ENCODE data around the gene GPR152.
"Not testable (repeated sequence)": the region's sequence is repeated elsewhere in the genome, so short reads cannot be mapped to it uniquely, and the experiment has no call there.

Gene GPR152

DNA sequence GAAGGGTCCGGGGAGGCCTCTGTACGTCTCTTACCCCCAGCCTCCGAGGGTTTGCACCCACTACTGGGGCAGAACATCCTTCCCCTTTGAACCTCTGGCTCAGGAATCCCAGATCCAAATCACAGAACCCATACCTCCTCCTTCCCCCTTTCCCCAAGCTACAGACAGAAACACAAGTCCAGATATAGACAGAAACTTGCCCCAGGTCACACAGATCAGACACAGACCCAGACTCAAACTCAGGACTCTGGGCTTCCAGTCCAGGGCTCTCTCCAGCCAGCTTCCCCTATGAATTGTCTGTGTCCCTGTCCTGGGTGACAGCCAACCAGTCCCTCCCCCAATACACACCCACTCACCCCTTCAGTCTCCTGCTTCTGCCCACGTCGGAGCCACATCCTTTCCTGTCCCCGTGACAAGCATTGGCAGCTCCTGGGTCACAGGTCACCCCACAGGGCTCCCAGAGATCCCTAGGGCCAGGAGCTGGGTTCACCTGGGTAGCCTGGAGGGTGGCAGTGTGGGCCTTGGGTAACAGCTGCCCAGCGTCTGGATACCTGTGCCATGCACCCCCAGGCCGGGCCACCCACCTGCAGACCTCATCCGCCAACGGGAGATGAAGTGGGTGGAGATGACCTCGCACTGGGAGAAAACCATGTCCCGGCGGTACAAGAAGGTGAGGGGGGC lies 47.9 kb downstream of the GPR152 start:
- Histone ChIP-seq H3K4me2 (no peak overlapping the region), H4K20me1 (ENCODE audit: insufficient read depth) (no peaks in the 10 kb centered on the region), H3K9ac (no peak overlapping the region), H3K27me3 (ENCODE audit: insufficient read depth, low read depth) (no peaks in the 10 kb centered on the region), H3K4me1 (ENCODE audit: low read depth, poor library complexity, severe bottlenecking) (peaks cover 7% of the 10 kb centered on the region), H3K36me3 (ENCODE audit: insufficient read depth) (no peaks in the 10 kb centered on the region), H3K79me2 (ENCODE audit: insufficient read depth, low read depth) (peaks cover 13% of the 10 kb centered on the region), H3K4me3 (IDR thresholded peaks at IDR 0.05; ENCODE audit: insufficient read depth, low read depth, low read length) (no peak overlapping the region), H3K27ac (no peak overlapping the region), H2AFZ (ENCODE audit: low read depth) (no peak overlapping the region)
- TF ChIP-seq, protein P1, sequence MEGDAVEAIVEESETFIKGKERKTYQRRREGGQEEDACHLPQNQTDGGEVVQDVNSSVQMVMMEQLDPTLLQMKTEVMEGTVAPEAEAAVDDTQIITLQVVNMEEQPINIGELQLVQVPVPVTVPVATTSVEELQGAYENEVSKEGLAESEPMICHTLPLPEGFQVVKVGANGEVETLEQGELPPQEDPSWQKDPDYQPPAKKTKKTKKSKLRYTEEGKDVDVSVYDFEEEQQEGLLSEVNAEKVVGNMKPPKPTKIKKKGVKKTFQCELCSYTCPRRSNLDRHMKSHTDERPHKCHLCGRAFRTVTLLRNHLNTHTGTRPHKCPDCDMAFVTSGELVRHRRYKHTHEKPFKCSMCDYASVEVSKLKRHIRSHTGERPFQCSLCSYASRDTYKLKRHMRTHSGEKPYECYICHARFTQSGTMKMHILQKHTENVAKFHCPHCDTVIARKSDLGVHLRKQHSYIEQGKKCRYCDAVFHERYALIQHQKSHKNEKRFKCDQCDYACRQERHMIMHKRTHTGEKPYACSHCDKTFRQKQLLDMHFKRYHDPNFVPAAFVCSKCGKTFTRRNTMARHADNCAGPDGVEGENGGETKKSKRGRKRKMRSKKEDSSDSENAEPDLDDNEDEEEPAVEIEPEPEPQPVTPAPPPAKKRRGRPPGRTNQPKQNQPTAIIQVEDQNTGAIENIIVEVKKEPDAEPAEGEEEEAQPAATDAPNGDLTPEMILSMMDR (conservative IDR thresholded peaks at IDR 0.05; ENCODE audit: low read depth, low read length), result no peak

DNA sequence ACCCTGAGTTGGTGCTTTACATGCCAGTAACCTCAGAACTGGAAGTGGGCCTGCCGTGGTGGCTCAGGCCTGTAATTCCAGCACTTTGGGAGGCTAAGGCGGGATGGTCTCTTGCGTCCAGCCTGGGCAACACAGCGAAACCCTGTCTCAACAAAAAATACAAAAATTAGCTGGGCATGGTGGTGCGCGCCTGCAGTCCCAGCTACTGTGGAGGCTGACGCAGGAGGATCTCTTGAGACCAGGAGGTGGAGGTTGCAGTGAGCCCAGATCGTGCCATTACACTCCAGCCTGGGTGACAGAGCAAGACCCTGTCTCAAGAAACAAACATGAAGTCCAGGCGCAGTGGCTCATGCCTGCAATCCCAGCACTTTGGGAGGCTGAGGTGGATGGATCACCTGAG lies 49.4 kb downstream of the GPR152 start:
- H3K27ac ChIP-seq; H3K4me1 ChIP-seq (ENCODE audit: low read depth, poor library complexity, severe bottlenecking); H2AFZ ChIP-seq (ENCODE audit: low read depth); H3K4me3 ChIP-seq (IDR thresholded peaks at IDR 0.05; ENCODE audit: insufficient read depth, low read depth, low read length); H4K20me1 ChIP-seq (ENCODE audit: insufficient read depth); H3K27me3 ChIP-seq (ENCODE audit: insufficient read depth, low read depth); H3K36me3 ChIP-seq (ENCODE audit: insufficient read depth); H3K4me2 ChIP-seq; H3K9ac ChIP-seq: not testable (repeated sequence)
- peaks cover 13% of the 10 kb centered on the region for H3K79me2 ChIP-seq (ENCODE audit: insufficient read depth, low read depth)

DNA sequence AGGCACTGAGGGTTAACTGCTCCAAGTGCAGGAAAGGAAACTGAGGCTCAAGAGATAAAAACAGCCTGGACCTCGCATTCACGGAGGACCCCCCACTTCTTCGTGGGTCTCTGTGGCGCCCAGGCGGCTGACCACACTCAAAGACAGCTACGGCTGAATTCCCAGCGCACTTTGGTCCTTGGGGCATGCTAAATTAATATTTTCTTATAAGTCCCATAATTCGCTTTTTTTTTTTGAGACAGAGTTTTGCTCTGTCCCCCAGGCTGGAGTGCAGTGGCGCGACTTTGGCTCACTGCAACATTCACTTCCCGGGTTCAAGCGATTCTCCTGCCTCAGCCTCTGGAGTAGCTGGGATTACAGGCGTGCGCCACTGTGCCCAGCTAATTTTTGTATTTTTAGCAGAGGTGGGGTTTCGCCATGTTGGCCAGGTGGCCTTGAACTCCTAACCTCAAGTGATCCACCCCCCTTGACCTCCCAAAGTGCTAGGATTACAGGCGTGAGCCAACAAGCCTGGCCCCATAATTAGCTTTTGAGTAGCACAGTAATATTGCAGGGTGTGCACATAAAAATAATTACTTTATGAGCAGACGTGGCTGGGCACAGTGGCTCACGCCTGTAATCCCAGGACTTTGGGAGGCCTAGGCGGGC lies 50.2 kb downstream of the GPR152 start:
- H3K9ac ChIP-seq, result peak overlapping the region; percentile 63; the same call in 1 of the 2 replicates
- not testable (repeated sequence) for H3K4me3 ChIP-seq (IDR thresholded peaks at IDR 0.05; ENCODE audit: insufficient read depth, low read depth, low read length); H3K4me1 ChIP-seq (ENCODE audit: low read depth, poor library complexity, severe bottlenecking); H3K27me3 ChIP-seq (ENCODE audit: insufficient read depth, low read depth); H4K20me1 ChIP-seq (ENCODE audit: insufficient read depth); H3K36me3 ChIP-seq (ENCODE audit: insufficient read depth)
- H2AFZ ChIP-seq (ENCODE audit: low read depth), result peak overlapping the region; percentile 90
- peak overlapping the region; percentile 62; the same call in 1 of the 2 replicates for H3K27ac ChIP-seq
- peak overlapping the region; percentile 99 for H3K4me2 ChIP-seq
- peaks cover 13% of the 10 kb centered on the region for H3K79me2 ChIP-seq (ENCODE audit: insufficient read depth, low read depth)

DNA sequence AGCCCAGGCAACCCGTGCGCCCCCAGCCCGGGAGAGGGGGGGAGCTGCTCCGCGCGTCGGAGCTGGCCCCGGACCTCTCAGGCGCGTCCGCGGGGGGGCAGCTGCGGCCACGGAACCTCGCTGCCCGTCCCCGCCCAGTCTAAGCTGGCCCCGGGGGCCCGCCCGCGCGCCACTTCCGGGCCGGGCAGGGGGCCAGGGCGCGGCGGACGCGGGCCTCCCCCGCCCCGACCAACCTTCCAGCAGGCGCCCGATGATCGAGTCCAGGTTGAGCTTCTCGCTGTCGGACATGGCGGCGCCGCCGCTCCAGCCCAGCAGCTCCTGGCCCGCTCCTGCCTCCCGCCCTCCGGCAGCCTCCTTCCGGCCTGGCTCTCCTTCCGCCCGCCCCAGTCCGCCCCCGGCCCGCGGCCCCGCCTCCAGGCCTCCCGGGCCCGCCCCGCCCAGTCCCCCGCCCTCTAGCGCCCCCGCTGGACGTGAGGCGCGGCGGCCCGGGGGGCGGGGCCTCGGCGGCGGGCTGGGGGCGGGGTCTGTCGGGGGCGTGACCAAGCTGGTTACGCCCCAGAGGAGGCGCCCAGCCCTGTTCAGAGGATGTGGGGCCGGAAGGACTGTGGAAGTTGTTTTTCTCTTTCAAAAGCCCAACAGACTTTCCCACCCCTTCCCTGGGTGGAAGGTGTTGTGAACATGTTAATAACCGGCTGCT lies 50.9 kb downstream of the GPR152 start, which contains the start of gene PPP1CA:
PPP1CA (minus strand) TSS at position 364 of the 697 bp plus-strand sequence; CDS start at position 288, 76 bp downstream.
- Histone ChIP-seq H3K4me2 (peak within 1 kb of the TSS; percentile 99), H3K4me1 (ENCODE audit: low read depth, poor library complexity, severe bottlenecking) (peaks cover 7% of the 10 kb centered on the region), H3K9ac (peak within 1 kb of the TSS; percentile 67; the same call in 1 of the 2 replicates), H3K27ac (peak within 1 kb of the TSS; percentile 62; the same call in 1 of the 2 replicates), H3K4me3 (IDR thresholded peaks at IDR 0.05; ENCODE audit: insufficient read depth, low read depth, low read length) (no peak within 1 kb of the TSS), H2AFZ (ENCODE audit: low read depth) (peak within 1 kb of the TSS; percentile 90), H3K36me3 (ENCODE audit: insufficient read depth) (no peaks in the 10 kb centered on the region), H3K27me3 (ENCODE audit: insufficient read depth, low read depth) (no peaks in the 10 kb centered on the region), H3K79me2 (ENCODE audit: insufficient read depth, low read depth) (peaks cover 13% of the 10 kb centered on the region), H4K20me1 (ENCODE audit: insufficient read depth) (no peaks in the 10 kb centered on the region)
- TF ChIP-seq, protein P1 (conservative IDR thresholded peaks at IDR 0.05; ENCODE audit: low read depth, low read length), result no peak

Data from KMS-11 (cell line).